ENCODE data around the gene TRA2A. TPM values are rescaled to one million over a fixed set of nuclear protein-coding genes. Genes with fewer than 3 reads are reported as not detected.

Gene TRA2A
- total and polyA plus RNA-seq, 9 of the 15 experiments (the other 6 are each of a cell fraction or from before 2014, with no cell fraction given): 22.7 to 210 (median 73.9) TPM

DNA sequence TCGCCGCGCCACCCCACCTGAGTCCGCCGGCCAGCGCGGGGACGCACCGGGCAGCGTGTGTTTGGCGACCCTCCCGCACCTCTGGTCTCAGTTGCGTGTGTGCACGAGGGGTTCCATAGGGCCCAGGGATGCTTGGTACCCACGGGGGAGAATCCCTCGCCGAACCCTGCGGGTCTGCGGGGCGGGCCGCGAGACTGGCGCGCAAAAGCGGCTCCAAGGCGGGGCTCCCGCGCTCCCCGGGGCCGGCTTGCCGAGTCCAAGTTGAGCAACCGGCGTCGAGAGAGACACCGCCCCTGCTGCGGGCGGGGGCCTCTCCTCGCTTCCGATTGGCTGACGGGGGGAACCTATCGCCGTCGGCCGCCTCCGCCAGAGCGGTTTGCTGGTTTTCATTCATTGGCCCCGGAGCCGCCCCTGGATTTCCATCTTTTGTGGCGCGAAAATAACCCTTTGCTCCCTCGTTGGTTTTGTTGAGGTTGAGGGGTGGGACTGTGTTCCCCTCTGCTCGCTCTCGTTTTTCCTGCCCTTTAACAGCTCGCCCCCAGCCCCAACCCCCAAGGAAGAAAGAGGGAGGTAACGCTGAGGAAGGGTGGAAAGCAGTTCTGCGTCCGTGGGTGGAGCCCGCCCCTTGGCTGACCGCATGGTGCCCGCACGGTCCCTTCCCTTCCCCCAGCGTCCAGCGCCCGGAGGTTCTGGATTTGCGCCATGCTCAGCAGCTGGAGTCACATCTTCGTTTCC lies 57.5 kb downstream of the TRA2A start (continued):
- TF ChIP-seq MYC (IDR thresholded peaks at IDR 0.05; ENCODE audit: low read depth, low read length) (peak; percentile 99), MYC (CRISPR knock-in tag; IDR thresholded peaks at IDR 0.05; ENCODE audit: borderline replicate concordance, low read depth) (peak; percentile 87), DACH1 (IDR thresholded peaks at IDR 0.05; ENCODE audit: partially characterized antibody) (no peak), EP300 (IDR thresholded peaks at IDR 0.05; ENCODE audit: low read length) (peak; percentile 71), HCFC1 (IDR thresholded peaks at IDR 0.05; ENCODE audit: low read depth, low read length) (peak; percentile 60), NFXL1 (CRISPR knock-in tag; IDR thresholded peaks at IDR 0.05) (no peak), E2F3 (CRISPR knock-in tag; IDR thresholded peaks at IDR 0.05) (peak; percentile 93), BCOR (IDR thresholded peaks at IDR 0.05) (peak; percentile 8; the same call in 1 of the 2 replicates), ZNF445 (CRISPR knock-in tag; IDR thresholded peaks at IDR 0.05; ENCODE audit: low read depth) (no peak), ZNF431 (CRISPR knock-in tag; IDR thresholded peaks at IDR 0.05) (peak; percentile 56), HDAC6 (IDR thresholded peaks at IDR 0.05; ENCODE audit: low read depth, low read length) (no peak), CREB1 (IDR thresholded peaks at IDR 0.05) (no peak), CREB1 (CRISPR knock-in tag; IDR thresholded peaks at IDR 0.05) (no peak; the same call in 1 of the 2 replicates), EGR1 (conservative IDR thresholded peaks at IDR 0.05) (peak; percentile 95), MYNN (IDR thresholded peaks at IDR 0.05) (peak; percentile 89), MYNN (CRISPR knock-in tag; IDR thresholded peaks at IDR 0.05) (no peak)
- TF ChIP-seq, protein P1, sequence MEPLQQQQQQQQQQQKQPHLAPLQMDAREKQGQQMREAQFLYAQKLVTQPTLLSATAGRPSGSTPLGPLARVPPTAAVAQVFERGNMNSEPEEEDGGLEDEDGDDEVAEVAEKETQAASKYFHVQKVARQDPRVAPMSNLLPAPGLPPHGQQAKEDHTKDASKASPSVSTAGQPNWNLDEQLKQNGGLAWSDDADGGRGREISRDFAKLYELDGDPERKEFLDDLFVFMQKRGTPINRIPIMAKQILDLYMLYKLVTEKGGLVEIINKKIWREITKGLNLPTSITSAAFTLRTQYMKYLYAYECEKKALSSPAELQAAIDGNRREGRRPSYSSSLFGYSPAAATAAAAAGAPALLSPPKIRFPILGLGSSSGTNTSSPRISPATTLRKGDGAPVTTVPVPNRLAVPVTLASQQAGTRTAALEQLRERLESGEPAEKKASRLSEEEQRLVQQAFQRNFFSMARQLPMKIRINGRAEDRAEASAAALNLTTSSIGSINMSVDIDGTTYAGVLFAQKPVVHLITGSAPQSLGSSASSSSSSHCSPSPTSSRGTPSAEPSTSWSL (CRISPR knock-in tag; IDR thresholded peaks at IDR 0.05; ENCODE audit: borderline replicate concordance): peak; percentile 81; the same call in 1 of the 2 replicates
- TF ChIP-seq, protein P2, sequence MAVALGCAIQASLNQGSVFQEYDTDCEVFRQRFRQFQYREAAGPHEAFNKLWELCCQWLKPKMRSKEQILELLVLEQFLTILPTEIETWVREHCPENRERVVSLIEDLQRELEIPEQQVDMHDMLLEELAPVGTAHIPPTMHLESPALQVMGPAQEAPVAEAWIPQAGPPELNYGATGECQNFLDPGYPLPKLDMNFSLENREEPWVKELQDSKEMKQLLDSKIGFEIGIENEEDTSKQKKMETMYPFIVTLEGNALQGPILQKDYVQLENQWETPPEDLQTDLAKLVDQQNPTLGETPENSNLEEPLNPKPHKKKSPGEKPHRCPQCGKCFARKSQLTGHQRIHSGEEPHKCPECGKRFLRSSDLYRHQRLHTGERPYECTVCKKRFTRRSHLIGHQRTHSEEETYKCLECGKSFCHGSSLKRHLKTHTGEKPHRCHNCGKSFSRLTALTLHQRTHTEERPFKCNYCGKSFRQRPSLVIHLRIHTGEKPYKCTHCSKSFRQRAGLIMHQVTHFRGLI (CRISPR knock-in tag; IDR thresholded peaks at IDR 0.05): no peak
- TF ChIP-seq, protein P3, sequence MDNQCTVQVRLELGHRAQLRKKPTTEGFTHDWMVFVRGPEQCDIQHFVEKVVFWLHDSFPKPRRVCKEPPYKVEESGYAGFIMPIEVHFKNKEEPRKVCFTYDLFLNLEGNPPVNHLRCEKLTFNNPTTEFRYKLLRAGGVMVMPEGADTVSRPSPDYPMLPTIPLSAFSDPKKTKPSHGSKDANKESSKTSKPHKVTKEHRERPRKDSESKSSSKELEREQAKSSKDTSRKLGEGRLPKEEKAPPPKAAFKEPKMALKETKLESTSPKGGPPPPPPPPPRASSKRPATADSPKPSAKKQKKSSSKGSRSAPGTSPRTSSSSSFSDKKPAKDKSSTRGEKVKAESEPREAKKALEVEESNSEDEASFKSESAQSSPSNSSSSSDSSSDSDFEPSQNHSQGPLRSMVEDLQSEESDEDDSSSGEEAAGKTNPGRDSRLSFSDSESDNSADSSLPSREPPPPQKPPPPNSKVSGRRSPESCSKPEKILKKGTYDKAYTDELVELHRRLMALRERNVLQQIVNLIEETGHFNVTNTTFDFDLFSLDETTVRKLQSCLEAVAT (IDR thresholded peaks at IDR 0.05): peak; percentile 80 to 84
- TF ChIP-seq, protein P4, sequence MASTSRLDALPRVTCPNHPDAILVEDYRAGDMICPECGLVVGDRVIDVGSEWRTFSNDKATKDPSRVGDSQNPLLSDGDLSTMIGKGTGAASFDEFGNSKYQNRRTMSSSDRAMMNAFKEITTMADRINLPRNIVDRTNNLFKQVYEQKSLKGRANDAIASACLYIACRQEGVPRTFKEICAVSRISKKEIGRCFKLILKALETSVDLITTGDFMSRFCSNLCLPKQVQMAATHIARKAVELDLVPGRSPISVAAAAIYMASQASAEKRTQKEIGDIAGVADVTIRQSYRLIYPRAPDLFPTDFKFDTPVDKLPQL (IDR thresholded peaks at IDR 0.05; ENCODE audit: extremely low read depth, insufficient read length): peak; percentile 26
- TF ChIP-seq, protein P5, sequence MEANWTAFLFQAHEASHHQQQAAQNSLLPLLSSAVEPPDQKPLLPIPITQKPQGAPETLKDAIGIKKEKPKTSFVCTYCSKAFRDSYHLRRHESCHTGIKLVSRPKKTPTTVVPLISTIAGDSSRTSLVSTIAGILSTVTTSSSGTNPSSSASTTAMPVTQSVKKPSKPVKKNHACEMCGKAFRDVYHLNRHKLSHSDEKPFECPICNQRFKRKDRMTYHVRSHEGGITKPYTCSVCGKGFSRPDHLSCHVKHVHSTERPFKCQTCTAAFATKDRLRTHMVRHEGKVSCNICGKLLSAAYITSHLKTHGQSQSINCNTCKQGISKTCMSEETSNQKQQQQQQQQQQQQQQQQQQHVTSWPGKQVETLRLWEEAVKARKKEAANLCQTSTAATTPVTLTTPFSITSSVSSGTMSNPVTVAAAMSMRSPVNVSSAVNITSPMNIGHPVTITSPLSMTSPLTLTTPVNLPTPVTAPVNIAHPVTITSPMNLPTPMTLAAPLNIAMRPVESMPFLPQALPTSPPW (CRISPR knock-in tag; IDR thresholded peaks at IDR 0.05): peak; percentile 87

All from K562 (cell line).